Skeletal muscle tissue (tissue), 4 donors: ENCODE data around the gene TRIP13. TPM values are rescaled to one million over a fixed set of nuclear protein-coding genes. Genes with fewer than 3 reads are reported as not detected.

Experiments
- H3K27ac ChIP-seq: one replicate; pipeline ENCODE4 v1.7.0; 2013; ENCODE audit warnings: mild to moderate bottlenecking, low read depth, low read length, inconsistent platforms
- H3K27me3 ChIP-seq, 3 donors: one replicate each; pipeline ENCODE4 v1.7.0; 2013; ENCODE audit warnings: low read length in 3 of 3; ENCODE audit not compliant: control insufficient read depth in 3 of 3, insufficient read depth in 3 of 3
- H3K36me3 ChIP-seq, 3 donors: one replicate each; pipeline ENCODE4 v1.7.0; 2013; ENCODE audit warnings: low read length in 3 of 3; ENCODE audit not compliant: control insufficient read depth in 3 of 3, insufficient read depth in 3 of 3
- H3K4me1 ChIP-seq, 3 donors: one replicate each; pipeline ENCODE4 v1.7.0; 2013; ENCODE audit warnings: low read length in 3 of 3, mild to moderate bottlenecking in 3 of 3; ENCODE audit not compliant: control insufficient read depth in 3 of 3, insufficient read depth in 3 of 3
- H3K4me3 ChIP-seq, 3 donors: one replicate each; pipeline ENCODE4 v1.7.0; 2013; ENCODE audit warnings: low read length in 3 of 3
- H3K9ac ChIP-seq, 3 donors: one replicate each; pipeline ENCODE4 v1.7.0; 2013; ENCODE audit warnings: low read length in 3 of 3, mild to moderate bottlenecking in 3 of 3, moderate library complexity in 2 of 3, low read depth in 1 of 3
- H3K9me3 ChIP-seq, 3 donors: one replicate each; pipeline ENCODE4 v1.7.0; 2013; ENCODE audit warnings: low read length in 3 of 3; ENCODE audit not compliant: control insufficient read depth in 3 of 3
- total RNA-seq: library from RNA; depleted of rRNA; stranded (reverse); fragments of >200 nt; gene quantifications from one replicate; pipeline ENCODE4 v1.2.3, GENCODE V29; 2014
- donor health status: Osteomylitis.

The TRIP13 gene
- total RNA-seq, 1 donor from 2014 or later, result 5.7 TPM

DNA sequence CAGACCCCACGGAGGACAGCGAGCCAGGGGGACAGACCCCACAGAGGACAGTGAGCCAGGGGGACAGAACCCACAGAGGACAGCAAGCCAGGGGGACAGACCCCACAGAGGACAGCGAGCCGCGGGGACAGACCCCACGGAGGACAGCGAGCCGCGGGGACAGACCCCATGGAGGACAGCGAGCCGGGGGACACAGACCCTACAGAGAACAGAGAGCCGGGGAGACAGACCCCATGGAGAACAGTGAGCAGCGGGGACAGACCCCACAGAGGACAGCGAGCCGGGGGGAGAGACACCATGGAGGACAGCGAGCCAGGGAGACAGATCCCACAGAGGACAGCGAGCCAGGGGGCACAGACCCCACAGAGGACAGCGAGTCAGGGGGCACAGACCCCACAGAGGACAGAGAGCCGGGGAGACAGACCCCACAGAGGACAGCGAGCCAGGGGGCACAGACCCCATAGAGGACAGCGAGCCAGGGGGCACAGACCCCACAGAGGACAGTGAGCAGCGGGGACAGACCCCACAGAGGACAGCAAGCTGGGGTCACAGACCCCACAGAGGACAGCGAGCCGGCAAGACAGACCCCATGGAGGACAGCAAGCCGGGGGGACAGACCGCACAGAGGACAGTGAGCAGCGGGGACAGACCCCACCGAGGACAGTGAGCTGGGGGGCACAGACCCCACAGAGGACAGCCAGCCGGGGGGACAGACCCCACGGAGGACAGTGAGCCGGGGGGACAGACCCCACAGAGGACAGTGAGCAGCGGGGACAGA lies 37.5 kb upstream of the TRIP13 start:
- Histone ChIP-seq H3K9ac (no peak overlapping the region), H3K4me3 (no peak overlapping the region), H3K27me3 (peaks cover 24 to 42% (median 42%) of the 10 kb centered on the region in 3 donors), H3K4me1 (peaks cover 0 to 5% (median 2%) of the 10 kb centered on the region in 3 donors), H3K36me3 (peaks cover 0 to under 1% (median 0%) of the 10 kb centered on the region in 3 donors), H3K27ac (no peak overlapping the region), H3K9me3 (no peaks in the 10 kb centered on the region)

DNA sequence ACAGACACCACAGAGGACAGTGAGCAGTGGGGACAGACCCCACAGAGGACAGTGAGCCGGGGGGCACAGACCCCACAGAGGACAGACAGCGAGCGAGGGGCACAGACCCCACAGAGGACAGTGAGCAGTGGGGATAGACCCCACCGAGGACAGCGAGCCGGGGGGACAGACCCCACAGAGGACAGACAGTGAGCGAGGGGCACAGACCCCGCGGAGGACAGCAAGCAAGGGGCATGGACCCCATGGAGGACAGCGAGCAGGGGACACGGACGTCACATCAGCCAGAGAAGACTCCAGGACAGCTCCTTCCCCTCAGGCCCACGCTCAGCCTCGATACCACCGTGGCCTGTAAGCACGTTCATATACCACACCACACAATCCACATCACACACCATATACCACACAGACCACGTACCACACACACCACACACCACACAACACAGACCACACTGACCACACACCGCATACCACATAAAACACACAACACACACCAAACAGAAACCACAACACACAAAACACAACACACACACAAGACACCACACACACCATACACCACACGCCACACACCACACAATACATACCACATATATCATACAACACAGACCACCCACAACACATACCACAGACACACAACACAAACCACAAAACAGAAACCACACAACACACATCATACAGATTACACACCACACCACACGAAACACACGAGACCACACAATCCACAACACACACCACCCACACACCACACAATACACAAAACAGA lies 36.7 kb upstream of the TRIP13 start:
- Histone ChIP-seq H3K27ac (no peak overlapping the region), H3K9me3 (no peaks in the 10 kb centered on the region), H3K9ac (no peak overlapping the region), H3K4me3 (no peak overlapping the region), H3K36me3 (peaks cover 0 to 3% (median 0%) of the 10 kb centered on the region in 3 donors), H3K4me1 (peaks cover 0 to 1% (median 0%) of the 10 kb centered on the region in 3 donors), H3K27me3 (peaks cover 19 to 34% (median 34%) of the 10 kb centered on the region in 3 donors)

DNA sequence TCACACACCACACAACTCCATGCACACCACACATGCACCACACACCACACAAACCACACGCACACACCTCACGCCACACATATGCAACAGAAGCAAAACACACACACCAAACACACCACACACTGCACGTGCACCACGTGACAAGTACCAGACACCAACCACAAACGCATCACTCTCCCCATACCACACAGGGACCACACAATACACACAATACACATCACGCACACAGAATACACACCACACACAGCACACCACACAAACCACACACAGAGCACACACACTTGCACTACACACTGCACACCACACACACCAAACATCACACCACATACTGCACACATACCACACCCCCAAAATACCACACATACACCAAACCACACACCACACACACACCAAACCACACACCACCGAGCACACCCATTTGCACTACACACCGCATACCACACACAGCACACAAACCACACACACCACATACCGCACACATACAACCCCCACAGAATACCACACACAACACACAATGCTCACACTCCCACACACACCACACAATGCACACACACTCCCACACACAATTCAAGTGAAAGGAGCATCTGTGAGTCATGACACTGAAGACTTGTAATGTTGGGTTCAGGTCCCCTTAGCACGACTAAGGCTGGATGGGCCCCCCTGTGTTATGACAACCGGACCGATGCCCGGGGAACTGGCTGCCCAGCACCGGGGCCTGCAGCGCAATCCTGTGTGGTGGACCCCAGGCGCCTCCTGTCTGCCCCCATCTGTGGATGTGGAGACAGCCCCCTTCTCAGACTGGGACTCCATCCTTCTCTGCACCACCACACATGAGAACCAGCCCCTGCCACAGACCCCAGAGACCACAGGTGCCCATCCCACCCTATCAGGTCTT lies 35.9 kb upstream of the TRIP13 start:
- Histone ChIP-seq H3K4me3 (no peak overlapping the region), H3K36me3 (peaks cover 0 to 3% (median 0%) of the 10 kb centered on the region in 3 donors), H3K9me3 (no peaks in the 10 kb centered on the region), H3K27ac (no peak overlapping the region), H3K9ac (no peak overlapping the region), H3K4me1 (no peaks in the 10 kb centered on the region), H3K27me3 (peaks cover 18 to 32% (median 26%) of the 10 kb centered on the region in 3 donors)

DNA sequence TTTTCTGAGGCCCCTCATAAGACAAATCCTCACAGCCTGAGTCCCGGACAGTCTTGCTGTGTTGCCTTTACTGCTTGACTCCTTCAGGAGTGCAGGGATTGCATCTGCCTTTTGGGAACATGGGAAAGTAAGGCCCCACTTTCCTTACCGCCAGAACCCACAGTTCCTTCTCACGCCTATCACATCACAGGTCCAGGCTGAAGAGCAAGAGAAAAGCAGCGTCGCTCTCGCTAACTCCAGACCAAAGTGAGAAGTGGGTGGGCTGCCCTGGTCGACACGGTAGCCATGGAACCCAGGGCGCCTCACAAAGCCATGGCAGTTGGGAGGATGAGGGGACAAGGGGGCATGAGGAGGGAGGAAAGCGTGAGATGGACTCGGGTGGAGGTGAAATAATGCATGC lies 34.0 kb upstream of the TRIP13 start:
- Histone ChIP-seq H3K9ac (no peak overlapping the region), H3K36me3 (peaks cover 12 to 17% (median 14%) of the 10 kb centered on the region in 3 donors), H3K4me3 (no peak overlapping the region), H3K27ac (no peak overlapping the region), H3K27me3 (peaks cover 4 to 18% (median 8%) of the 10 kb centered on the region in 3 donors), H3K4me1 (peaks cover 7 to 12% (median 11%) of the 10 kb centered on the region in 3 donors), H3K9me3 (no peaks in the 10 kb centered on the region)

DNA sequence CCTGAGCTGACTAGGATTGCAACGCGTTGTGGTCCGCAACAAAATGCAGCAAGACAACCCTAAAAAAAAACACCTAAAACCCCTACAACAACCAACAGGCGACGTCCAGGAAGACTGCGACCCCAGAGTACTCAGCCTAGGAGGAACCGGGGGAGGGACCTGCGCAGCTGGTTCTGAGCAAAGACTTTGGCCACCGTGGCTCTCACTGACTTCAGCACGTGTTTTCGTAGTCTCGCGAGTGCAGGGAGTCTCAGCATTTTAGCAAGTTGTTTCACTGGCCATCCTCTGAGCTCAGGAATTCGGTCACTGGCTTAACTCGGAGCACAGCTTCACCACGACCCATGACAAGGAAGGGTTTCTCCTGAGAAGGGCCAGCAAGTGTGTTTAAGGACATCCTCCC lies 33.3 kb upstream of the TRIP13 start:
- H3K27me3 ChIP-seq, result peaks cover 1 to 12% (median 4%) of the 10 kb centered on the region in 3 donors
- no peak overlapping the region for H3K27ac ChIP-seq
- no peak overlapping the region for H3K9ac ChIP-seq
- peaks cover 18 to 24% (median 19%) of the 10 kb centered on the region in 3 donors for H3K36me3 ChIP-seq
- no peak overlapping the region for H3K4me3 ChIP-seq
- peaks cover 7 to 12% (median 11%) of the 10 kb centered on the region in 3 donors for H3K4me1 ChIP-seq
- H3K9me3 ChIP-seq, result no peaks in the 10 kb centered on the region

DNA sequence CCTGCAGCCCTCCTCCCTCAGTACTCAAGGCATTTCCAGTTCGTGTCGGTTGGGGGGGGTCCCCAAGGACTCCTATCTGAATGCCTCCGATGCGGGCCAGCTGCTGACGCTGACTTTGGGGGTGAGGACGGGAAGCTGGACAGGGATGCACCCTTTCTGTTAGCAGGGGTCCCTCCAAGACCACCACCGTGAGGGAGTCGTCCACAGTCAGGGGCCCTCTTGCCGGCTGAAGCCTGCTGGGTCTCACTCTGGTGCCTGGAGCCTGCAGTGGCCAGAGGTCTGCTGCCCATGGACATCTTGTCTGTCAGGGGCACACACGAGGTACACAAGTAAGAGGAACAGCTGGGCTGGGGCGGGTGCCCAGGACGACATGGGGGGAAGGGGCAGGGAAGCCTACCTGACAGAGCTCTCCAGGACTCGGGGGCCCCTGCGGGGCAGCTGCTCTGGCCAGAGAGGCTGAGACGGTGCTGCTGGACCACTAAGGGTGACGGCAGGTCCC lies 32.8 kb upstream of the TRIP13 start:
- Histone ChIP-seq H3K27me3 (peaks cover 0 to 8% (median 4%) of the 10 kb centered on the region in 3 donors), H3K27ac (no peak overlapping the region), H3K4me1 (peaks cover 7 to 12% (median 11%) of the 10 kb centered on the region in 3 donors), H3K9me3 (no peaks in the 10 kb centered on the region), H3K36me3 (peaks cover 22 to 27% (median 23%) of the 10 kb centered on the region in 3 donors), H3K4me3 (no peak overlapping the region), H3K9ac (no peak overlapping the region)

DNA sequence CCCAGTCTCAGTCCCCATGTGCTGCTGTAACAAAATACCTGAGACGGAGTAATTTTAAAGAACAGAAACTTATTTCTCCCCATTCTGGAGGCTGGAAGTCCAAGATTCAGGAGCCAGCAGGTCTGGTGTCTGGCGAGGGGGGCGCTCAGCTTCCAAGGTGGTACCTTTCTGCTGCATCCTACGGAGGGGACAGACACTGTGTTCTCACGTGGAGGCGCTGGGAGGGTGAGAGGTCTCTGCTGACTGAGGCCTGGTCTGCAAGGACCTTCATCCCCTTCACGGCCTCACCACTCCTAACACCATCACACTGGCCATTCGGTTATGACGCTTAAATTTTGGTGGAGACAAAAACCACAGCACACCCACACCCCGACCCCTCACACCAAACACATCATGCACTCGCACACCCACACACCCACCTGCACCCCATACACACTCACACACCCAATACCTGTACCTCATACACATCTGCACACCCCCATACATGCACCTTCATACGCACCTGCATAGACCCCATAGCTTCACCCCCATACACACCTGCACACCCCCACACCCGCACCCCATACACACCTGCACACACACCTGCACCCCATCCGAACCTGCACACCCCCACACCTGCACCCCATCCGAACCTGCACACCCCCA lies 32.1 kb upstream of the TRIP13 start:
- H3K4me3 ChIP-seq, result no peak overlapping the region
- peaks cover 30 to 35% (median 30%) of the 10 kb centered on the region in 3 donors for H3K36me3 ChIP-seq
- H3K27ac ChIP-seq, result no peak overlapping the region
- H3K4me1 ChIP-seq, result peaks cover 7 to 12% (median 11%) of the 10 kb centered on the region in 3 donors
- no peak overlapping the region for H3K9ac ChIP-seq
- H3K9me3 ChIP-seq, result no peaks in the 10 kb centered on the region
- H3K27me3 ChIP-seq, result peaks cover 0 to 4% (median 4%) of the 10 kb centered on the region in 3 donors

DNA sequence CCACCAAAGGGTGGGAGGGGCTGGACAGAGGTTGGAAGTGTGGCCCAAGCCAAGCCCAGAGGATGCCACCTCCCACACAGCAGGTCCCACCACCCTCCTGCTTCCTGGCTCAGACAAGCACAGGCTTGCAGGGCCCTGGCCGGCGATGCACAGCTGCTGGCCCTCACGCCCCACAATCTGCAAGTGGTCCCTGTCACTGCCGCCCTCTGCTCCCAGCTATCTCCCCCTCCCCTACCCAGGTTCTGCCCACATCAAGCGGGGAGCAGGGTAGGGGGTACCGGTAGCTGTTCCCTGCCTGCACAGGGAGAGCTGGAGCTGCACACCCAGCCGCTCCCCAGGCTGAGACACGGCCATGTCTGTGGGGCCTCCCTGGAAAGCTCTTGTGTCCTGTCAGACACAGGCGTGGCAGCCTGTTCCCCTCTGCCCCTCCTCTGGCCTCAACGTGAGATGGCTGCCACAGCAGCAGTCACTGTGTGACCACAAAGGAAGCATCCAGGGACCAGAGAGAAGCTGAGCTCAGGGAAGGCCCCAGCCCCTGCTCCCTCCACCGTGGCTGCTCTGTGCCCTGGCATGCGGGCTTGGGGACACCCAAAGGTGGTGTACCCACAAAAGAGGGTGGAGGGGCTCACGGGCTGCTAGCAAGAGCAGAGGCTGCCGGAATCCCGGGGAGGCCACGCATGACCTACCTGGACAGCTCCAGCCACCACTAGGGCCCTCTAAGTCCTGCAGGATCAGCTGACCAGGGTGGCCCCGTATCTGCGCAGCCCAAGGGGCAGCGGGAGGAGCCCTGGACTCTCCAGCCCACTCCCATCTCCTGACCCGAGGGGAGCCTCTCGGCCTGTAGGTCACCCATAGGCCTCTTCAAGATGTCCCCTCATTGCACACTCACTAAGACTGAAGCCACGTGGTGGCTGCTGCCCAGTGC lies 31.0 kb upstream of the TRIP13 start:
- Histone ChIP-seq H3K27ac (no peak overlapping the region), H3K9me3 (no peaks in the 10 kb centered on the region), H3K27me3 (peaks cover 0 to 3% (median 0%) of the 10 kb centered on the region in 3 donors), H3K9ac (peak overlapping the region in 1 of 3 donors; percentile 33), H3K4me1 (peaks cover 7 to 12% (median 11%) of the 10 kb centered on the region in 3 donors), H3K36me3 (peaks cover 34 to 43% (median 38%) of the 10 kb centered on the region in 3 donors), H3K4me3 (no peak overlapping the region)
